GM12878 (cell line): ENCODE results near the gene SMIM38. TPM values are rescaled to one million over a fixed set of nuclear protein-coding genes. Genes with fewer than 3 reads are reported as not detected.

ENCODE experiments used
- ATAC-seq: fragments of 200-7000 bp; cut with Tn5 transposase; 3 replicates; pipeline ENCODE4 v1.9.1; 2020; ENCODE audit warnings: mild to moderate bottlenecking, moderate library complexity
- BruUV-seq: library from RNA; stranded (reverse); fragments of 400-500 nt; replicated peaks from 2 replicates; lab custom pipeline; 2021; lab: Mats Ljungman, UMichigan
- CTCF ChIA-PET: fragments of 300-600 bp; sonication (Branson Sonifier 250); formaldehyde crosslinking; extraction: SDS; loops from one replicate; lab custom pipeline; 2021; ENCODE audit warnings: inconsistent platforms; lab: Yijun Ruan, JAX
- POLR2A ChIA-PET: fragments of 350-600 bp; formaldehyde crosslinking; extraction: SDS; loops from one replicate; lab custom pipeline; 2021; ENCODE audit warnings: inconsistent platforms; lab: Charles Lee
- RAD21 ChIA-PET: fragments of 300-600 bp; sonication (Branson Sonifier 250); formaldehyde crosslinking; loops from one replicate; lab custom pipeline; 2023; ENCODE audit warnings: antibody characterized with exemption; ENCODE audit not compliant: unreplicated experiment; lab: Charles Lee
- SMC1A ChIA-PET: fragments of 300-600 bp; sonication (Branson Sonifier 250); formaldehyde crosslinking; loops from one replicate; lab custom pipeline; 2023; ENCODE audit not compliant: unreplicated experiment, uncharacterized antibody; lab: Charles Lee
- DNase-seq: peaks from one replicate; pipeline ENCODE4 v3.0.0-alpha.2; 2011; ENCODE audit warnings: low read depth, low spot score
- FAIRE-seq: peaks from 3 replicates; lab custom pipeline; 2011; peaks lifted over from hg19 to GRCh38; lab: Jason Lieb, UNC
- H2AFZ ChIP-seq: 2 replicates; pipeline ENCODE4 v1.6.0; 2011; ENCODE audit warnings: low read depth, low read length, control low read depth; ENCODE audit not compliant: control insufficient read depth
- H3K27ac ChIP-seq: 2 replicates; pipeline ENCODE4 v1.5.1; 2011; ENCODE audit warnings: control low read depth; ENCODE audit not compliant: control insufficient read depth, insufficient read depth
- H3K27me3 ChIP-seq, 2 experiments: replicated peaks in 1 of 2; 2 replicates each; pipeline versions ENCODE4 v1.6.0 to v1.6.1; 2011; ENCODE audit warnings: low read length in 1 of 2; ENCODE audit not compliant: control insufficient read depth in 2 of 2, insufficient read depth in 2 of 2
- H3K36me3 ChIP-seq, 2 experiments: 2 replicates each; pipeline ENCODE4 v1.5.1; 2011; ENCODE audit warnings: low read length in 1 of 2; ENCODE audit not compliant: control insufficient read depth in 2 of 2, insufficient read depth in 2 of 2
- H3K4me1 ChIP-seq: 2 replicates; pipeline ENCODE4 v1.6.1; 2011; ENCODE audit warnings: mild to moderate bottlenecking, low read length, moderate library complexity, mixed read lengths; ENCODE audit not compliant: control insufficient read depth, insufficient read depth
- H3K4me2 ChIP-seq: 2 replicates; pipeline ENCODE4 v1.6.0; 2011; ENCODE audit warnings: control low read depth; ENCODE audit not compliant: control insufficient read depth, insufficient read depth
- H3K4me3 ChIP-seq: fragments of 200-600 bp; sonication (generic); 2 replicates; pipeline ENCODE4 v1.5.1; 2016
- H3K79me2 ChIP-seq: 2 replicates; pipeline ENCODE4 v1.6.0; 2011; ENCODE audit warnings: low read length; ENCODE audit not compliant: control insufficient read depth, insufficient read depth
- H3K9ac ChIP-seq: 2 replicates; pipeline ENCODE4 v1.8.0; 2011; ENCODE audit warnings: low read length, control low read depth, mixed read lengths; ENCODE audit not compliant: control insufficient read depth, insufficient read depth
- H3K9me3 ChIP-seq: replicated peaks from 3 replicates; pipeline ENCODE4 v1.5.1; 2011; ENCODE audit warnings: mild to moderate bottlenecking, low read length; ENCODE audit not compliant: control insufficient read depth, insufficient read depth
- H4K20me1 ChIP-seq: 2 replicates; pipeline ENCODE4 v1.6.0; 2011; ENCODE audit not compliant: control insufficient read depth, insufficient read depth
- BMI1 ChIP-seq: fragments of 450-650 bp; IDR thresholded peaks from 2 replicates; pipeline ENCODE4 v1.6.1; 2016; ENCODE audit warnings: mild to moderate bottlenecking, moderate library complexity, borderline replicate concordance
- CEBPB ChIP-seq, 2 experiments: fragments of 150-350 bp in 1 of 2; IDR thresholded peaks; 2 replicates each; pipeline ENCODE4 v1.6.1; 2012 to 2014; ENCODE audit warnings: low read depth in 2 of 2, low read length in 2 of 2, borderline replicate concordance in 1 of 2, inconsistent platforms in 1 of 2
- CREM ChIP-seq: IDR thresholded peaks from 2 replicates; pipeline ENCODE4 v1.6.1; 2014; ENCODE audit warnings: antibody characterized with exemption, low read depth
- EED ChIP-seq: sonication (generic); IDR thresholded peaks from 2 replicates; pipeline ENCODE4 v1.6.1; 2016; ENCODE audit warnings: antibody characterized with exemption, low read depth
- NFIC ChIP-seq: IDR thresholded peaks from 2 replicates; pipeline ENCODE4 v1.6.1; 2012; ENCODE audit warnings: low read depth, mild to moderate bottlenecking, inconsistent platforms, low read length, moderate library complexity
- NR2F1 ChIP-seq: fragments of 450-650 bp; conservative IDR thresholded peaks from 2 replicates; pipeline ENCODE4 v1.6.1; 2017; ENCODE audit warnings: mild to moderate bottlenecking
- SP1 ChIP-seq: IDR thresholded peaks from one replicate; pipeline ENCODE4 v1.6.1; 2011; ENCODE audit warnings: low read depth, low read length
- SREBF2 ChIP-seq: IDR thresholded peaks from 2 replicates; pipeline ENCODE4 v1.6.1; 2012; ENCODE audit warnings: mild to moderate bottlenecking, low read length
- SRF ChIP-seq, 2 experiments: IDR thresholded peaks; 2 replicates each; pipeline ENCODE4 v1.6.1; 2011; ENCODE audit warnings: low read depth in 2 of 2, low read length in 2 of 2, mild to moderate bottlenecking in 1 of 2, moderate library complexity in 1 of 2
- STAT3 ChIP-seq: IDR thresholded peaks from 2 replicates; pipeline ENCODE4 v1.6.1; 2011; ENCODE audit warnings: low read depth, low read length, improper control_type of control experiment
- SUPT20H ChIP-seq: IDR thresholded peaks from 2 replicates; pipeline ENCODE4 v1.6.1; 2011; ENCODE audit warnings: low read depth, mild to moderate bottlenecking, low read length, moderate library complexity, borderline replicate concordance; ENCODE audit not compliant: control insufficient read depth
- ZBTB11 ChIP-seq: fragments of 450-650 bp; formaldehyde crosslinking; IDR thresholded peaks from 2 replicates; pipeline ENCODE4 v1.5.0; 2022; ENCODE audit warnings: mild to moderate bottlenecking, missing genetic modification characterization
- ZNF24 ChIP-seq: fragments of 450-650 bp; IDR thresholded peaks from 2 replicates; pipeline ENCODE4 v1.6.1; 2017; ENCODE audit warnings: antibody characterized with exemption, mild to moderate bottlenecking
- WGBS: methylation state at CpG from one replicate; pipeline ENCODE4 v1.1.6; 2016; ENCODE audit warnings: low lambda C conversion rate; ENCODE audit not compliant: insufficient replicate concordance, insufficient coverage; ENCODE audit errors: missing lambda C conversion rate; 5-methylcytosine and 5-hydroxymethylcytosine counted together
- in situ Hi-C: fragments of 300-500 bp; cut with MboI; formaldehyde crosslinking; loops from 9 replicates; pipeline ENCODE4 v1.14.3; 2018; ENCODE audit warnings: mixed read lengths
- intact Hi-C: fragments of 100-400 bp; cut with micrococcal nuclease; formaldehyde crosslinking; loops from one replicate; pipeline ENCODE4 v1.14.2; 2022; ENCODE audit not compliant: unreplicated experiment
- polyA plus RNA-seq, 11 experiments: library from polyadenylated mRNA; depleted of rRNA in 4 of 11; unstranded in 6 of 11; stranded (reverse) in 5 of 11; fragments of >200 nt; fragmentation: Nextera tagmentation in 4 of 11; fragmentation: Illumina TruSeq in 1 of 11; extraction: Ambion mirVana in 4 of 11; extraction: Trizol in 1 of 11; gene quantifications; 1 replicate in 1 of 11; 2 replicates in 10 of 11; pipeline versions ENCODE4 v1.2.1 to v1.2.3, GENCODE V29; 2011 to 2016; ENCODE audit warnings: inconsistent platforms in 2 of 11, missing spikeins in 2 of 11, low read depth in 1 of 11
- total RNA-seq, 4 experiments: library from RNA; depleted of rRNA in 3 of 4; stranded (reverse); fragments of >200 nt in 3 of 4; fragmentation: Illumina TruSeq in 1 of 4; extraction: Trizol in 1 of 4; gene quantifications; 2 replicates each; pipeline versions ENCODE4 v1.2.1 to v1.2.3, GENCODE V29; 2013 to 2021
- TF ChIP-seq, protein P1 (sequence below): fragments of 450-650 bp; IDR thresholded peaks from 2 replicates; pipeline ENCODE4 v1.6.1; 2017; ENCODE audit warnings: antibody characterized with exemption, mild to moderate bottlenecking, moderate library complexity

SMIM38 gene
- total and polyA plus RNA-seq, 10 of the 15 experiments (the other 5 are each of a cell fraction or from before 2014, with no cell fraction given) = 0.15 to 5.0 (median 2.1) TPM; not detected in 1

- Histone ChIP-seq H3K4me3 (no peak overlapping the region), H3K36me3 (no peaks in the 10 kb centered on the region), H3K9me3 (peaks cover 8% of the 10 kb centered on the region; the same call in 2 of the 3 replicates), H3K27ac (no peak overlapping the region), H3K9ac (no peak overlapping the region), H4K20me1 (no peaks in the 10 kb centered on the region), H3K27me3 (no peaks in the 10 kb centered on the region), H3K4me1 (peaks cover 2% of the 10 kb centered on the region; the same call in 1 of the 2 replicates), H3K4me2 (no peak overlapping the region), H2AFZ (no peak overlapping the region)
- ChIA-PET RAD21 (no interaction called here), CTCF (no interaction called here), SMC1A (interaction anchor here (1.1 kb wide), 1 partner anchor 39 kb away, joined by 3 read pairs; no protein-coding TSS in a partner anchor), POLR2A (no interaction called here)
- WGBS = 67% methylated on average over 30 of the region's 30 CpGs
- ATAC-seq (no peak), FAIRE-seq (no peak)
- intact Hi-C loops (no loop called here), in situ Hi-C loops (no loop called here)
- TF ChIP-seq SUPT20H (no peak), NFIC (no peak), STAT3 (no peak), SREBF2 (no peak), BMI1 (no peak), CREM (no peak), CEBPB (IDR thresholded peaks at IDR 0.05; ENCODE audit: borderline replicate concordance in 1 of 2, low read depth in 2 of 2, low read length in 2 of 2) (no peak), NR2F1 (no peak), ZNF24 (no peak), ZBTB11 (CRISPR knock-in tag) (no peak), SRF (IDR thresholded peaks at IDR 0.05; ENCODE audit: low read depth in 2 of 2, low read length in 2 of 2) (no peak), SP1 (no peak), EED (no peak)
- TF ChIP-seq, protein P1, sequence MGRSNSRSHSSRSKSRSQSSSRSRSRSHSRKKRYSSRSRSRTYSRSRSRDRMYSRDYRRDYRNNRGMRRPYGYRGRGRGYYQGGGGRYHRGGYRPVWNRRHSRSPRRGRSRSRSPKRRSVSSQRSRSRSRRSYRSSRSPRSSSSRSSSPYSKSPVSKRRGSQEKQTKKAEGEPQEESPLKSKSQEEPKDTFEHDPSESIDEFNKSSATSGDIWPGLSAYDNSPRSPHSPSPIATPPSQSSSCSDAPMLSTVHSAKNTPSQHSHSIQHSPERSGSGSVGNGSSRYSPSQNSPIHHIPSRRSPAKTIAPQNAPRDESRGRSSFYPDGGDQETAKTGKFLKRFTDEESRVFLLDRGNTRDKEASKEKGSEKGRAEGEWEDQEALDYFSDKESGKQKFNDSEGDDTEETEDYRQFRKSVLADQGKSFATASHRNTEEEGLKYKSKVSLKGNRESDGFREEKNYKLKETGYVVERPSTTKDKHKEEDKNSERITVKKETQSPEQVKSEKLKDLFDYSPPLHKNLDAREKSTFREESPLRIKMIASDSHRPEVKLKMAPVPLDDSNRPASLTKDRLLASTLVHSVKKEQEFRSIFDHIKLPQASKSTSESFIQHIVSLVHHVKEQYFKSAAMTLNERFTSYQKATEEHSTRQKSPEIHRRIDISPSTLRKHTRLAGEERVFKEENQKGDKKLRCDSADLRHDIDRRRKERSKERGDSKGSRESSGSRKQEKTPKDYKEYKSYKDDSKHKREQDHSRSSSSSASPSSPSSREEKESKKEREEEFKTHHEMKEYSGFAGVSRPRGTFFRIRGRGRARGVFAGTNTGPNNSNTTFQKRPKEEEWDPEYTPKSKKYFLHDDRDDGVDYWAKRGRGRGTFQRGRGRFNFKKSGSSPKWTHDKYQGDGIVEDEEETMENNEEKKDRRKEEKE = no peak
- TF ChIP-seq, all 136 proteins: peak for 0
- no peaks in the 10 kb centered on the region for H3K79me2 ChIP-seq
- BruUV-seq = no TSS peak
- no peak for DNase-seq
Observed at GRCh38 chr11:69204941-69205742, 49.4 kb downstream of the SMIM38 start.
